Cardiac fibroblast (primary cell): ENCODE results near the gene RIT1.
A peak's percentile ranks its signal among the peaks of the same experiment; 100 is the strongest.

Experiments used
- DNase-seq, 2 donors: peaks; one replicate each; pipeline versions ENCODE4 v3.0.0 to v3.0.0-alpha.2; 2010; ENCODE audit warnings: low read depth in 2 of 2
- H3K4me3 ChIP-seq, 2 donors: replicated peaks in 1 of 2; 1 replicate in 1 of 2; 2 replicates in 1 of 2; pipeline ENCODE4 v1.5.1; 2011; ENCODE audit warnings: low read depth in 2 of 2, low read length in 2 of 2, mild to moderate bottlenecking in 2 of 2, moderate library complexity in 1 of 2
- CTCF ChIP-seq: IDR thresholded peaks from one replicate; pipeline ENCODE4 v1.5.1; 2011; ENCODE audit warnings: low read depth, mild to moderate bottlenecking, low read length, inconsistent platforms

Gene RIT1

GRCh38 chr1:155941845-155942531, 30.8 kb upstream of the RIT1 start:
- H3K4me3 ChIP-seq, result no peak overlapping the region
- DNase-seq, result no peak
- no peak for TF ChIP-seq CTCF

GRCh38 chr1:155940993-155941844, 30.1 kb upstream of the RIT1 start, which contains the start of gene RXFP4:
Gene RXFP4, plus strand, starts transcription at chr1:155941638. Its CDS starts 72 bp downstream, at chr1:155941710.
- TF ChIP-seq CTCF, result no peak
- H3K4me3 ChIP-seq, result no peak within 1 kb of the TSS
- DNase-seq, result peak; percentile 15

GRCh38 chr1:155940482-155940992, 29.4 kb upstream of the RIT1 start:
- H3K4me3 ChIP-seq, result no peak overlapping the region
- peak; percentile 64 to 72 for DNase-seq

GRCh38 chr1:155938220-155938627, 27.1 kb upstream of the RIT1 start:
- DNase-seq, result peak; percentile 80 to 83
- TF ChIP-seq CTCF, result peak; percentile 65
- no peak overlapping the region for H3K4me3 ChIP-seq

More at GRCh38 chr1:155940482-155940992, 29.4 kb upstream of the RIT1 start:
- TF ChIP-seq CTCF, result no peak

GRCh38 chr1:155934936-155935590, 23.9 kb upstream of the RIT1 start:
- no peak for DNase-seq
- peak overlapping the region; percentile 74 to 88 for H3K4me3 ChIP-seq
- no peak for TF ChIP-seq CTCF

GRCh38 chr1:155934097-155934935, 23.2 kb upstream of the RIT1 start, which contains the start of gene KHDC4:
Gene KHDC4, minus strand, starts transcription at chr1:155934413. Its CDS starts 40 bp downstream, at chr1:155934373.
- peak within 1 kb of the TSS; percentile 74 to 88 for H3K4me3 ChIP-seq
- peak; percentile 99 for DNase-seq

More at GRCh38 chr1:155934097-155934935, 23.2 kb upstream of the RIT1 start, which contains the start of gene KHDC4:
- TF ChIP-seq CTCF, result peak; percentile 5
